C1 segment of cervical spinal cord (tissue), 14 donors: ENCODE results near the gene TBC1D32.
A peak's percentile ranks its signal among the peaks of the same experiment; 100 is the strongest.
"Not testable (repeated sequence)": the region's sequence is repeated elsewhere in the genome, so short reads cannot be mapped to it uniquely, and the experiment has no call there.

ENCODE experiments used
- DNase-seq, 14 donors: peaks; one replicate each; lab custom pipeline; 2025; lab: John Stamatoyannopoulos, UW

The TBC1D32 gene

DNA sequence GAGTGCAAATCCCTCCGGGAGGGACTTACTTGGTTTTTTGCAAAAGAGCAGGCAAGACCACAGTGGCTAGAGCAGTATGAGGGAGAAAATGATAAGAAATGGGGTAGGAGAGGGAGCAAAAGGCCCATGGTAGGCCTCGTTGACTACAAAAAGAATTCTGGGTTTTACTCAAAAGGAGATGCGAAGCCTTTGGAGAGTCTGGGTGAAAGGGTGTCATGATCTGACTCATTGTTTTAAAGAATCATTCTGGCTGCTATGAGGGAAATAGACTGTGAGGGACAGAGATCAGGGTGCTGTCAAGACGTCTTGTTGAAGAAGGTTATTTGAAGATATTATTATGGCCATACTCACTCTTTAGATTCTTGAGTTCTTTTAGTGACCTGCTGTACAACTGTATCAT, 13.0 kb downstream of the TBC1D32 start:
- DNase-seq, result no peak

DNA sequence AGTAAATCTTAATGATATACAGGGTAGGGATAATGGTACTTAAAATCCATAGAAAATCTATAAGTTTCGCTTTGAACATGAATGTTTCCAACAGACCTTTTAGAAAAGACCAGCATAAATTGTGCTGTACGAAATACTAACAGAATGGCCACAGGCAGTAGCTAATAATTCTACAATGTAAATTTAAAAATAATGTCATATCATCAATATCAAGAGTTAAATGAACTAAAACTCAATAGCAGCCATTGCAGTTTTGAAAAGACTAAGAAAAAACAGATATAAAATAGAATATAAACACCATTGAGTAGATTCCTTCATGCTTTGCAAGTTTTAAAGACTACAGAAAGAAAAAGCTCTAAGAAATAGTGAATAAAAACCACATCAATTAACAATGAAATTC, 14.7 kb downstream of the TBC1D32 start:
- no peak for DNase-seq

DNA sequence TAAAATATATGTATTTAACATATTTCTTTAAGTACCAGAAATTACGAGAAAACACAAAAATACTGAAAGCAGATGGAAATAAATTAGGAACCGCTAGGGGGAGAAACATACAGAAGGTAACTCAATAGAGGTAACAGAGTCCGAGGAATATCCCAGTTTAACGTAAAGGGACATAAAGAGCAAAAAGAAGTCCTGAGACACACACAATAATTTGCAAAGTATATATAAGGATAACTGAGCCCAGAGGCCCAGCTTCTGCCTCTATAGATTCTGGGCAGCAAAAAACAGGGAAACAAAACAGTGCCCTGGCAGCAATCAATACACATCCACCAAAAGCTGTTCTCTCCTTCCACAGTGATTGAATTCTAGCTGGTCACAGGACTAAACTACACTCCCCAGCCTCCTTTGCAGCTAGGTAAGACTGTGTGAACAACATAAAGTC, 15.1 kb downstream of the TBC1D32 start:
- DNase-seq, result no peak

DNA sequence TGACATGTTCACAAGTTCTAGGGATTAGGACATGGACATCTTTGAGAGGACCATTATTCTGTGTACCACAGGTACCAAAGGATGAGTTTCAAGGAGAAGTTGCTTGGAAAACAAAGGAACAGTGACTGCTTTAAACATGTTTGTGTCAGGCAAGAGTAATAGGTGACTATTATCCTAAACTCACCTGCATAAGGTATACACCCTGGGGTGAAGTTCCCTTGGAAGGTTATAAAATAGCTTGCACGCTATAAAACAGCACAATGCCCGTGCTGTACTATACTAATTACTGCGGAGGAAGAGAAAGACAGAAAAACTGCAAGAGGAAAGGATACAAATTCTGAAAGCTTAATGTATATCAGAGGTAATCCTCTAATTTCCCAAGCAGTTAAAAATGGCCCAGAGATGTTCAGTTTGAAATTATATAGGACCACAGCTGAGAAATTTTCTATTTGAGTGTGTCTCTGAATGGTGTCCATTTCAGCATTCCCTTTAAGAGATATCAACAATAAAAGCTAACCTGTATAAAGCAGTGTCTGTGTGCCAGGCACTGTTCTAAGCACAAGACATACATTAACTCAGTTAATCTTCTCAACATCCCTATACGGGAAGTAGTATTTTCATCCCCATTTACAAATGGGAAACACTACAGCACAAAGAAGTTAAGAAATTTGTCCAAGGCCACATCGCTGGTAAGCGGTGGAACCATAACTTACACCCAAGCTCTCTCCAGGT, 19.7 kb downstream of the TBC1D32 start:
- DNase-seq, result no peak

DNA sequence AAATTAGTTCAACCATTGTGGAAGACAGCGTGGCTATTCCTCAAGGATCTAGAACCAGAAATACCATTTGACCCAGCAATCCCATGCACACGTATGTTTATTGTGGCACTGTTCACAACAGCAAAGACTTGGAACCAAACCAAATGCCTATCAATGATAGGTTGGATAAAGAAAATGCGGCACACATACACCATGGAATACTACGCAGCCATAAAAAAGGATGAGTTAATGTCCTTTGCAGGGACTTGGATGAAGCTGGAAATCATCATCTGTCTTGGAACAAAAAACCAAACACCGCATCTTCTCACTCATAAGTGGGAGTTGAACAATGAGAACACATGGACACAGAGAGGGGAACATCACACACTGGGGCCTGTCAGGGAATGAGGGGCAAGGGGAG, 22.5 kb downstream of the TBC1D32 start:
- DNase-seq, result not testable (repeated sequence)

DNA sequence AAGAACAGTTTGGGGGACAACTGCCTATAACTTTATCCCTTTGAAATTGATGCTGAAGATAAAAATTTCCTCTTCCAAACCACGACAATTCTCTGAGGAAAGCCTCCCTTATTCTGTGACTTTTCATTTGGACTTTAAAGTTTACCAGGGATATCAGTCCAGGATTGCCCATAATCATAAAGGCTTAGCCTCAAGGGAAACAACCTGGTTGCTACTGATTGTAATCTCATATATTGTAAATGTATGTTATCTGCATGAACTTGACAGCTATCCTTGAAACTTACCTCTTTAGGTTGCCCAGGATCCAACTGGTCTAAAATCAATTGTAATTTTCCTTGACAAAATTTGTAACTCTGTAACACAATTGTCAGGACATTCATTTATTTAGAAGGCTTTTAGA, 23.8 kb downstream of the TBC1D32 start:
- DNase-seq, result no peak

DNA sequence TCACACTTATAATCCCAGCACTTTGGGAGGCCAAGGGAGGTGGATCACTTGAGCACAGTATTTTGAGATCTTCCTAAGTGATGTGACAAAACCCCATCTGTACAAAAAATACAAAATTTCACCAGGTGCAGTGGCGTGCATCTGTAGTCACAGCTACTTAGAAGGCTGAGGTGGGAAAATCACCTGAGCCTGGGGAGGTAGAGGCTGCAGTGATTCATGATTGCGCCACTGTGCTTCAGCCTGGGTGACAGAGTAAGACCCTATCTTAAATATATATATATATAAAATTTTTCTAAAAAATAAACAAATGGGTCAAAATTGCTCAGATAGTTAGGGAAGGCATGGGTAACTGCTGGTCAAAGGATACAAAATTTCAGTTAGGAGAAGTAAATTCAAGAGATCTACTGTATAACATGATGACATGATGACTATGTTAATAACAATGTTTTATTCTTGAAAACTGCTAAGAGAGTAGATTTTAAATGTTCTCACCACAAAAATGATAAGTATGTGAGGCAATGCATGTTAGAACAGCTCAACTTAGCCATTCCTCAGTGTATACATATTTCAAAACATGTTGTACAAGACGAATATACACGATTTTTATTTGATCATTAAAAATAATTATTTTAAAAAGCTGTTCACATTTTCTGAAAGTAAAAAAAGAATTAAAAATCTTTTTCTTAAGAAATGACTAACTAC, 24.4 kb downstream of the TBC1D32 start:
- no peak for DNase-seq

DNA sequence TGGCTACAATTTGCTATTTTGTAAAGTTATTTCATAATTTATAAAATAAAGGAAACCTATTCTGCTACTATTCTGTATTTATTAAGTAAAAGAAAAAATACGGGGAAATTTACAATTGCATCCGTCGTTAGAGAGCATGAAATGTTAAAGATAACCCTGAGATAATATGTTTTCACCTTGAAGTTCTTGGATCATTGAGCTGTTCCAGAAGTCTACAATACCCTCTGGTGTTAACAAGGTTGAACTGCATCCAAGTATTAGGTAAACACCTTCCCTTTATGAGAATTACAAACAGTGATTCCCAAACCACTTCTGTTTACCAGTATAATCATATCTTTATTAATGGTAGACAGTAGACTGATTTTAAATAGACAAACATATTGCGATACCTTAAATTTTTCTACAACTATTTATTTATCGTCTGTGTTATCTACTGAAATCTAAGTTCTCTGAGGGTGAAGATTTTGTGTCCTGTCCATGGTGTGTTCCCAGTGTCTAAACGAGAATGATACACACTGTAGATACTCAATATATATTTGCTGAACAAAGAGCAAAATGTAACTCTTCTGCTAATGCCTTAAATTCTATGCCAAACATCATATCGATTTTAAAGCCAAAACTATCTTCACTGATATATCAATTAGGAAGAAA, 28.2 kb downstream of the TBC1D32 start:
- peak in 1 of 14 donors; percentile 1 for DNase-seq

DNA sequence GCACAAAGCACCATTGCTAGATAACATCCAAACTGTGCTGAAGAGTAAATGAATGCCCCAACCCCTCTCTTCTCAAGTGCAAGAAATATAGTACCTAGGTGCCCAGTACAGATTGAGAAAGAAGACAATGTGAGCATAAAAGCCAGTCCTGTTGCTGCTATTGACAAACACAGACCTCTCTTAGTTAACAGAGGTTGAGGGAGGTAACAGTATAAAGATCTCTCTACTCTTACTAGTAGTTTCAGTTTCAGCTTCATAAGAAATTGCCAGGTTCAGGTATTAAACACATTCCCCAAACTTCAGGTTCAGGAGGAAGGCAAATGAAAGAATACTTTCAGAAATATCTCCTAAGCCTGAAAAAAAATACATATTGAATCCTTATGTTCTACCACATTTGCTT, 31.4 kb downstream of the TBC1D32 start:
- DNase-seq, result no peak

DNA sequence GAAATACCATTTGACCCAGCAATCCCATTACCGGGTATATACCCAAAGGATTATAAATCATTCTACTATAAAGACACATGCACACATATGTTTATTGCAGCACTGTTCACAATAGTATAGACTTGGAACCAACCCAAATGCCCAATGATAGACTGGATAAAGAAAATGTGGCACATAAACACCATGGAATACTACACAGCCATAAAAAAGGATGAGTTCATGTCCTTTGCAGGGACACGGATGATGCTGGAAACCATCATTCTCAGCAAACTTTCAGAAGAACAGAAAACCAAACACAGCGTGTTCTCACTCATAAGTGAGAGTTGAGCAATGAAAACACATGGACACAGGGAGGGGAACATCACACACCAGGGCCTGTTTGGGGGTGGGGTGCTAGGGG, 33.1 kb downstream of the TBC1D32 start:
- DNase-seq, result not testable (repeated sequence)

DNA sequence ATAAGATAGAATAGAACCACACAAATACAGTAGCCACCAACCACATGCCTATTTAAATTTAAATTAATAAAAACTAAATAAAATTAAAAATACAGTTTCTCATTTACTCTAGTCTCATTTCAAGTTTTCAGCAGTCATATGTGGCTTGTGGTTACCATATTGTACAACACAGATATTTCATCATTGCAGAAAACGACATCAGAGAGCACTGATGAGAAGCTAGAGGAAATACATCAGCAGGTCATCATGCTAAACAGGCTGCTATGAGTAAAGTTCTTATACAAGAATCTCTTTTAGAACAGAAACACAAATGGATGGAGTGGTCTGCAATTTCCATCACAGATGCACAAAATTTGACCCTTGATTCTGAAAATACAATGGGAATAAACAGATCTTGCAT, 36.6 kb downstream of the TBC1D32 start:
- no peak for DNase-seq

DNA sequence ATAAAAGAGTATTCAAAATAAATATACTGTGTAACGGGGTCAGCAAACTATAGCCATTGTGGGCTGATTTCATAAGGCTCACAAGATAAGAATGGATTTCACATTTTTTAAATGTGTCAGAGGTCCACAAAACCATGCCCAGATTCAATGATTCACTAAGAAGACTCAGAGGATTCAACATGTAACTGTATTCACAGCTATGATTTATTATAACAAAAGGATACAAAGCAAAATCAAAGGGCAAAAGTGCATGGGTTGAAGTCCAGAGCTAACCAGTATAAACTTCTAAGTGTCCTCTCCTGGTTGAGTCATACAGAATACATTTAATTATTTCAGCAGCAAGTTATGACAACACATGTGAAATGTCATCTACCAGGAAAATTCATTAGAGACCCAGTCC, 49.2 kb downstream of the TBC1D32 start:
- no peak for DNase-seq

DNA sequence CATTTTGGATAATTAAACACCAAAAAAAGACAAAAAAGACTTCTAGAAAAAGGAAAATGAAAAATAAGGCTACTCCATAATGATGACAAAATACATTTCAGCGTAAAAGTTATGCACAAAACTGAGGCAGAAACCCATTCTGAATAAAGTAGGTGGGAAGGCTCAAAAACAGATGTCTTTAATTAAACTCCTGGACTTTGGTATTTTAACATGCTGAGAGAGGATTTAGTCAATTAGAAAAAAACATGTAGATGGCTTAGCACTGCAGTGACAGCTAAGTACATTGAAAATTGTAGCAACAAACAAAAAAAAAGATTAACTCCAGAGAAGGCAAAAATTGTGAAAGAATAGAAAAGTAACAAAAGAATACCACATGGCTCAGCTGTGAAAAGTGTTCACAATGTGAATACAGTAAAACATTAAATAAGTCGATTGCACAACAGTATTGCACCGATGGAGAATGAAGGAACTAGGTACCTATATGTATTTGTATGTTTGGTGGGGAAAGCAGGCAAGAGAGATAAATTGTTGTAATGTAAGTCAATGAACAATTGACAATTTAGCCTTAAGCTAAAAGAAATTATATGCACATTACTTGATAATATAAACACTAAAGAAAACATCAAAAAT, 59.5 kb downstream of the TBC1D32 start:
- DNase-seq, result no peak

DNA sequence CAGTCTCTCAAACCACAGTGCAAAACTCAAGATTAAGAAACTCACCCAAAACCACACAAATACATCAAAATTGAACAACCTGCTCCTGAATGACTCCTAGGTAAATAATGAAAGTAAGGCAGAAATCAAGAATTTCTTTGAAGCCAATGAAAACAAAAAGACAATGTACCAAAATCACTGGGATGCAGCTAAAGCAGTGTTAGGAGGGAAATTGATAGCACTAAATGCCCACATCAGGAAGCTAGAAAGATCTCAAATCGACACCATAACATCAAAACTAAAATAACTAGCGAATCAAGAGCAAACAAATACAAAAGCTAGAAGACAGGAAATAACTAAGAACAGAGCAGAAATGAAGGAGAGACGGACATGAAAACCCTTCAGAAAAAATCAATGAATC, 70.5 kb downstream of the TBC1D32 start:
- no peak for DNase-seq

DNA sequence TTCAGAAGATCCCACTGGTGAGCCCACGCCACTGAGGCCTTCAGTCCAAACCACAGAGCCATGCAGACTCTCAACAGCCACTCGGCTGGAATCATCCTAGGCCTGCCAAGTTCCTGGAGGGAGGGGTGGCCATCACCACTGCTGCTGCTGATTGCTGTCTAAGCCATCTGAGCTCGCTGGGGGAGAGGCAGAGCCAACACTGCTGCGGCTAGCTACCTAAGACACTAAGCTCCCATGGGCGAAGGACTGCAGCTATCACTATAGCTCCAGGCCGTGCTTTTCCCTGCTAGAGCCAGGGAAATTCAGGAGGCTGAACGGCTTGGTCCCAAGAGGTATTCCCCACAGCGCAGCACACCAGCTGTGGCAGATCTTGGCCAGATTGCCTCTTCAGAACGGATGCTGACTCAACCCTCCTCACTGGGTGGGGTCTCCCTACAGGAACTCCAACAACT, 73.6 kb downstream of the TBC1D32 start:
- no peak for DNase-seq

DNA sequence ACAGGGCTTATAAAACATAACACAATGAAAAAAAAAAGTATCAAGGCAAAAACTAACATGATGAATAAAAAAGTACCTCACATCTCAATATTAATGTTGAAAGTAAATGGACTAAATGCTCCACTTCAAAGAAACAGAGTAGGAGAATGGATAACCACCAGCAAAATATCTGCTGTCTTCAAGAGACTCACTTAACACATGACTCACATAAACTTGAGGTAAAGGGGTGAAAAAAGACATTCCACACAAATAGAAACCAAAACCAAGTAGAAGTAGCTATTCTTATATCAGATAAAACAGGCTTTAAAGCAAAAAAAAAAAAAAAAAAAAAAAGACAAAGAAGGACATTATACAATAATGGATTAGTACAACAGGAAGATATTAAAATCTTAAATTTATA, 86.9 kb downstream of the TBC1D32 start:
- DNase-seq, result no peak

DNA sequence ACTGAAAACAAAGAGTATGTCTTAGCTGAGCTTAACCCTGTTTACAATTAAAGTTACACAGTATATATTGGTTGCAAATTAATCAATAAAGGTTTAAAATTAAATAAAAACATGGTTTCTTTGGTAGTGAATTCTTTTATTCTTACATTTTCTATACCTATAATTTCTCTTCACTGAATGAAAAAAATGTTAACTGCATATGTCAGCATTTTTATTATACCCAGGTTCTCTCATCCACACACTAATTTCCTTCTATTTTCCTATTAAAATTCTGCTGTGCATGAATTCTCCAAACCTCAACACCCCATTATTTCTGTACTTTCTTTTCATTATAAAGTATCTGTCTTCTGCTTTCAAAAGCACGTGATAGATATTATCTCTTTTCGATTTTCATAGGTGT, 91.9 kb downstream of the TBC1D32 start:
- DNase-seq, result no peak

DNA sequence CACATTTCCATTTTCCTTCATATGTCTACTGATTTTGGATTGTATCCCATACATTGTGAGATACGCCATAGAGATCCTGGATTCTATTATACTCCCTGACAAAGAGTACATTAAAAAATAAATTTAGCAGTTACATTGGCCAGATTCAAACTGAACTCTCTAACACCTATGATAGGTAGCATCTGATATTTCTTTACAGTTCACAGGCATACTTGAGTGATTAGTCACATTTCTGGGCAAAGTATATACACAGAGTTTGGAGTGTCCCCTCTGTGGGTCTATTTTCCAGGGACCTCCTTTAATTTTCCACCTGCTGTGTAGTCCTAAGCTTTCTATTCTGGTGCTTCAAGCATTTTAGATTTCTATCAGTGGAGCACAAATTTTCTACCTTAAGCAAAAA, 96.4 kb downstream of the TBC1D32 start:
- no peak for DNase-seq

DNA sequence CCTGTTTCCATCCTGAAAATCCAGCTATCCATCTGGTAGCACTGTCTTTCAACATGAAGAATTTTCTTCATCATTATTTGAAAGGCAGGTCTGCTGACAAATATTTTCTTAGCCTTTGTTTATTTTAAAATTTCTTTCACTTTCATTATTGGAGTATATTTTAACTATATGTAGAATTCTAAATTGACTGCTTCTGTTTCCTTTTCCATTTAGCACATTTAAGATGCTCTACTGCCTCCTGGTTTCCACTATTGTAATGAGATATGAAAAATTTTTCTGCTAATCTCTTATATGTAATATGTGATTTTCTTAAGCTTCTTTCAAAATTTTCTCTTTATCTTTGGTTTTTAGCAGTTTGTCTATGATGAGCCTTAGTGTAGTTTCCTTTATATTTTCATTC, 97.3 kb downstream of the TBC1D32 start:
- DNase-seq, result no peak

DNA sequence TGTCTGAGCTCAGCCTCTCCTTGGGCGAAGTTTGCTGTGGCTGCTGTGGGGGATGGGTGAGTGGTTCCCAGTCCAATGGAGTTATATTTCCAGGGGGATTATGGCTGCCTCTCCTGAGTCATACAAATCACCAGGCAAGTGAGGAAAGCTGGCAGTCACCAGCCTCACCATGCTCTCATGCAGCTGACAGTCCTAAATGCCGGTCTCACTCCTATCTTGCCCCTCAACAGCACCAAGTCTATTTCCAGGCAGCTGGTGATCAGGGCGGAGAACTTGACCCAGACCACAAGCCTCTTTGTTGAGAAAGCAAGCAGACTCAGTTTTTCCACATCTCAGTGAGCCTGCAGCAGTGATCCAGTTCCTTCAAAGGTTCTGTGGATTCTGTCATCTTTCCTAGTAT, 98.9 kb downstream of the TBC1D32 start:
- no peak for DNase-seq

DNA sequence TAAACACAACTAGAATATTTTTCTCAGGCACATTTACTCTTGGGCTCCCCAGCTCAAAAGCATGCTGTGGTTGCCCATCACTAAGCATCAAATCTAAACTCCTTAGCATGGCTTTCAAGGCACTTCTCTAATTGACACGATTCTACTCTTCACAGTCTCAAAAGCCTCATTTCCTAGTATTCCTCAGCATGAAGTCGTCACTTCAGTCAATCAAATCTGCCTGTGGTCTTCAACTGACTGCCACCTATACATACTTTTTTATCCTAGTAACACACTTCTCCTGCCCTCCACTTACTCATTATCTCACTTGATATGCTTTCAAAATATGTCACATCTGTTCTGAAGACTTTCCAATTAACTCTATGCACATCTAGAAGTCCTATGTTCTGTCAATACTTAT, 110.3 kb downstream of the TBC1D32 start:
- DNase-seq, result no peak

DNA sequence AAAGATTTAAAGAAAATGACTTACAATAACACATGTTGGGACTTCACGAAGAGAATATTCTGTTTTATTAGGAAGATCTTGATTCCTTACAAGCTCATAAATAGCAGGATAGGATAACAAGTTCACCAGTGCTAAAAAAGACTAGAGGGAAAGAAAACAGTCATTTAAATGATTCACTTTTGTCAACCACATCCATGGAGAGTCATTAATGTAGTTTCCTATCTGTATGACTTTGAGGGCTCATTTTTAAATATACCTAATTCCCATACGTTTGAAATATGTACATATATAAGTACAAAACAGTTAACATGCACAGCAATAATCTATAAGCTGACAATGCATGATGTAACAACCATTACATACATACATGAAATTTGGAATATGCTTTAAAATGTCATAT, 111.1 kb downstream of the TBC1D32 start:
- no peak for DNase-seq
